HL-60/S4 (cell line): Measurements from ENCODE around the gene ACSBG1.

Experiments used
- in situ Hi-C: fragments of 300-500 bp; cut with MboI; formaldehyde crosslinking; loops from 2 replicates; pipeline ENCODE4 v1.14.3; 2022; ENCODE audit warnings: low sequenced_read_pairs

Gene ACSBG1

GRCh38 chr15:78140292-78140691 lies 94.1 kb downstream of the ACSBG1 start:
- in situ Hi-C loops, result no loop called here

- in situ Hi-C loops, result no loop called here
Observed at GRCh38 chr15:78139578-78139977, 94.8 kb downstream of the ACSBG1 start.

DNA sequence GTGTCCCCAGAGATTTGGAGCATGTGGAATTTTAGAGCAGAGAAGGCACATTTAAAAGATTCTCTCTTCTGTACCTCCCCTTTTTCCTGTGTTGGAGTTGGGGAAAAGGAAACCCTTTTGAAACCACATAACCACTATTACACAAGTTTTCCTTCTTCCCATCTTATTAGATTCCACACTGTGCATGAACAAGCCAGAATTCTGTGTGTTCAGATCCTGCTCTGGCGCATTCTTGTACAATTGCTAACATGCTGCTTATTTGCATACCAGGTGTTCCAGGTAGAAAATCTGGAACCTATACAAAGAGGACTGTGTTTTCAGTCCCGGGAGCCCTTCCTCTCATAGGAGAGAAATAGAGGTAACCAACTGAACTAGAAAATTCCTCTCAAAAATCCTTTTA lies 100.6 kb downstream of the ACSBG1 start:
- in situ Hi-C loops, result no loop called here

- in situ Hi-C loops, result no loop called here
Observed at GRCh38 chr15:78131295-78132061, 102.9 kb downstream of the ACSBG1 start, which contains the start of gene CIB2. CIB2 (minus strand) TSS chr15:78131445; CDS start chr15:78131215, 230 bp downstream.

DNA sequence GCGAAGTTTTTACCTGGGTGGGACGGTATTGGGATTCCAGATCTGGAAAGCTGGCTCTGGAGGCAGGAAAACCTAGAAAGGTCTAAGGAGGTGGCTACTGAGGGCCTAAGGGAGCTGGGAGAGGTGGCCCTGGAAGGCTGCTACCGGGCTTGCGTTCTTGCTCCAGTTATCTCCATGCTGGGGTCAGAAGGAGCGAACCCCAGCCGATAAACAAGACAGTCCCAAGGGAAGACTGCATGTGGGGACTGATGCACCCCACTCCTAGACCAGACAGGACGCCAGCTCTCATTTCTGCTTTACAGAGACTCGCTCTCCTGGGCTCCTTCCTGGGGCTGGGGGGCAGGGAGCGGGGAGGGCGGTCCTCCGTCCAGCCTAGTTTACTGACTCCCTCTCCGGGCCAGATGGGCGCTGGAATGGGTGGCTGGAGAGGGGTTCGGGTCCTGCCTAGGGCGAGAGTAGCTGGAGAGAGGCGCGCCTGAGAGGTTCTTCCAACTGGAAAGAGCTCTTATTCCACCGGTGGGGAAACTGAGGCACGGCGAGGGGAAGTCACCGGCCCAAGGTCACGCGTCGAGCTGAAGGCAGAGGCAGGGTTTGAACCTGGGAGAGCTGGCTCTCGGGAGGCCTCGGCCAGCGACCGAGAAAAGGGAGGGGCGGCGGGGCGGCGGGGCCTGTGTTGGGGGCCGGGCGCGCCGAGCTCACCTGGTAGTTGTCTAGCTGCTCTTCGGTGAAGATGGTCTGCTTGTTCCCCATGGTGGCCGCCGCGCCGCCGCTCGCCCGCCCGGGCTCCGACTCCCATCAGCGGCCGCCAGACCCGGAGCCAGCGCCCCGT lies 103.7 kb downstream of the ACSBG1 start:
- in situ Hi-C loops, result no loop called here

DNA sequence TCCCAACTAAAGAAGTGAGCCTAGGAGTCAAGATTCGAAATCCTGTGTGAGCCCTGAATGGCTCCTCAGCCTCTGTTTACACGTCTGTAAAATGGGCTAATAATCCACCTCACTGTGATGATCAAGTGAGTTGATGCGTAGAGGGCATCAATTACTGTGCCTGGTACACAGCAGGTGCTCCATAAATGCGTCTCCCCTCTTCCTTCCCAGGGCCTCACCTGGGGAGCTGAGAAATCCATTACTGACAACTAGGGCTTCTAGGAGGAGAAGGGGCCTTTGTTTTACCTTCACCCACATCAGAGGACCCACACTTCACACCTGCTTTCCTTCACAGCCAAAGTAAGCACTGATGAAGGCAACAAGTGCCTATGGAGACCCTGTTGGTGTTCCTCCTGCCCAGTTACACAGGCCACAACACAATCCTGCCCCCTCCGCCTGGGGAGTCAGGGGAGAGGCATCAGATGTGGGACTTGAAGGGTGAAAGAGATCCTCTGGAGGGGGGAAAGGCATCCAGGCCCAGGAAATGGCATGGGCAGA lies 104.5 kb downstream of the ACSBG1 start:
- in situ Hi-C loops, result no loop called here

GRCh38 chr15:78129077-78129750 lies 105.2 kb downstream of the ACSBG1 start:
- in situ Hi-C loops, result no loop called here

- in situ Hi-C loops, result no loop called here
Observed at GRCh38 chr15:78127882-78128281, 106.5 kb downstream of the ACSBG1 start.

DNA sequence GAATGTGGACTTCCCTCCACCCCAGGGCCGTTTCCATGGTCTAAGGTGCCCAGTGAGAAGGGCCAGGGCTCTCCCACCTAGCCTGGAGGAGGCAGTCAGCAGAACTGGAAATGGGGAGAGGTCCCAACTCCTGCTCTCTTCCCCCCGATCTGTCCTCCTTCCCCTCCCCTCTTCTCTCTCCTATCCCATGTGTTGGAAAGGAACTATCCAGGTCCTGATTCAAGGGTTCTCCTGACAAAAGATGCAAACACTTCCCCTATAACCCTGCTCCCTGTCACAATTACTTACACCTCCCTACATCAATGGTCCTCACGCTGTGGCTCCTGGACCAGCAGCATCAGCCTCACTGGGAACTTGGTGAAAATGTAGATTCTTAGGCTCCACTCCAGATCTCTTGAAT lies 109.1 kb downstream of the ACSBG1 start:
- in situ Hi-C loops, result no loop called here

DNA sequence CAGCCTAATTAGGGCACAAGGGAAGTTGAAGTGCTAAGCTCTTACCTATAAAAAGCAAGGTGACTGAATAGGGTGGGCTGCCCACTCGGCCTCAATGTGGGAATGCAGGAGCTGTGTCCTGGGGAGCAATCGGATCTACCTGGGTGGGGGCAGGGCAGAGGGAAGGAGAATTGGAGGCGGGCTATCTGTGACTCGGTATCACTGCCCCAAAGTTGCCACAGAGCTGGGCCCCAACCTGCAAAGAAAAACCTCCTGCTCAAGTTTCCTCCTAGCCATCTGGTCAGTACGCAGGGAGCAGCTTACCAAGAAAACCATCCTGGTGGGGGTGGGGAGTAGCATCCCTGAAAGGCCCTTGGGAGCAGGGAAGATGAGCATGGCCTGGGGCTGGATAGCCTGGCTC lies 113.8 kb downstream of the ACSBG1 start:
- in situ Hi-C loops, result no loop called here
